GM23338 (cell line): ENCODE results near the gene GZMB.

Experiments used
- EZH2 ChIP-seq: fragments of 200-600 bp; sonication (generic); IDR thresholded peaks from one replicate; pipeline ENCODE4 v1.8.0; 2017; ENCODE audit warnings: antibody characterized with exemption, mild to moderate bottlenecking, low read depth; ENCODE audit not compliant: unreplicated experiment
- EZH2phosphoT487 ChIP-seq: fragments of 200-600 bp; sonication (generic); IDR thresholded peaks from one replicate; pipeline ENCODE4 v1.8.1; 2018; ENCODE audit warnings: antibody characterized with exemption; ENCODE audit not compliant: unreplicated experiment
- JUNB ChIP-seq: IDR thresholded peaks from one replicate; pipeline ENCODE4 v1.6.1; 2016; ENCODE audit warnings: antibody characterized with exemption; ENCODE audit not compliant: unreplicated experiment
- NANOG ChIP-seq: IDR thresholded peaks from 2 replicates; pipeline ENCODE4 v1.6.1; 2016; ENCODE audit warnings: antibody characterized with exemption, borderline replicate concordance
- POLR2AphosphoS5 ChIP-seq: IDR thresholded peaks from 2 replicates; pipeline ENCODE4 v1.6.1; 2016; ENCODE audit warnings: antibody characterized with exemption, low read depth
- REST ChIP-seq: IDR thresholded peaks from one replicate; pipeline ENCODE4 v1.6.1; 2018; ENCODE audit warnings: antibody characterized with exemption; ENCODE audit not compliant: unreplicated experiment
- STAT1 ChIP-seq: IDR thresholded peaks from one replicate; pipeline ENCODE4 v1.6.1; 2016; ENCODE audit warnings: antibody characterized with exemption; ENCODE audit not compliant: unreplicated experiment
- ZNF462 ChIP-seq: fragments of 250-450 bp; sonication (Bioruptor Pico); IDR thresholded peaks from 2 replicates; pipeline ENCODE4 v1.5.0; 2020; ENCODE audit warnings: mild to moderate bottlenecking, moderate library complexity
- TF ChIP-seq, protein P1 (sequence below), 2 experiments: fragments of 200-600 bp in 1 of 2; sonication (generic) in 1 of 2; conservative IDR thresholded peaks; 2 replicates each; pipeline versions ENCODE4 v1.5.1 to v1.6.1; 2016 to 2017; ENCODE audit warnings: antibody characterized with exemption in 2 of 2, low read depth in 2 of 2, mild to moderate bottlenecking in 2 of 2, moderate library complexity in 1 of 2
- TF ChIP-seq, protein P2 (sequence below): IDR thresholded peaks from 2 replicates; pipeline ENCODE4 v1.6.1; 2016; ENCODE audit warnings: antibody characterized with exemption

DNA sequence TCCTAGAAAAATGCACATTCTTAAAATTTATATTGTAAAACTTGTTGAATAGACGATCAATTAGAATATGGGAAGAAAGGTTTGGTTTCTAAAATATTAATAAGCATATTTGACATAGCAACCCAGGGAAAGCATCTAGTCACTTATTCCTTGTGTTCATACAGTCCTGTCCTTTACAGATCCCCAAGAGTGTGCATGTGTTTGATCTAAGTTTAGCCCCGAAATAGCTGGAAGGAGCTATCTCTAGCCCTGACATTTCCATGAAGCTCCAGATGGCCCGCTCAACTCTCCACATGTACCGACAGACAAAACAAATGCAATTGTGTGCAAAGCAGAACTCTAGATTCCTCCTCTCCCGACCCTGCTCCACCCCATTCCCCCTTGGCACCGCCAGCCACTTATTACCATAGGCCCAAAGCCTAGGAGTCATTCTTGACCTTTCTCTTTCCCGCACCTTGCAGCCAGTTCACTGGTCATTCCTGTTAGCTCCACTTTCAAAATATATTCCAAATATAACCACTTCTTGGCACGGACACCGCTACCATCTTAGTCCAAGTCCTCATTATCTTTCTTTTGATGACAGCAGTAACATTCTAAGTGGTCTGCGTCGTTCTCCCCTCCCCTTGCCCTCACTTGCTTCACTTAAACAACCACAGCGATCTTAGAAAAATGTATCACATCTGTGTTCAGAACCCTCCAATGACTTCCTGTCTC, 45.4 kb upstream of the GZMB start:
- TF ChIP-seq, protein P1, sequence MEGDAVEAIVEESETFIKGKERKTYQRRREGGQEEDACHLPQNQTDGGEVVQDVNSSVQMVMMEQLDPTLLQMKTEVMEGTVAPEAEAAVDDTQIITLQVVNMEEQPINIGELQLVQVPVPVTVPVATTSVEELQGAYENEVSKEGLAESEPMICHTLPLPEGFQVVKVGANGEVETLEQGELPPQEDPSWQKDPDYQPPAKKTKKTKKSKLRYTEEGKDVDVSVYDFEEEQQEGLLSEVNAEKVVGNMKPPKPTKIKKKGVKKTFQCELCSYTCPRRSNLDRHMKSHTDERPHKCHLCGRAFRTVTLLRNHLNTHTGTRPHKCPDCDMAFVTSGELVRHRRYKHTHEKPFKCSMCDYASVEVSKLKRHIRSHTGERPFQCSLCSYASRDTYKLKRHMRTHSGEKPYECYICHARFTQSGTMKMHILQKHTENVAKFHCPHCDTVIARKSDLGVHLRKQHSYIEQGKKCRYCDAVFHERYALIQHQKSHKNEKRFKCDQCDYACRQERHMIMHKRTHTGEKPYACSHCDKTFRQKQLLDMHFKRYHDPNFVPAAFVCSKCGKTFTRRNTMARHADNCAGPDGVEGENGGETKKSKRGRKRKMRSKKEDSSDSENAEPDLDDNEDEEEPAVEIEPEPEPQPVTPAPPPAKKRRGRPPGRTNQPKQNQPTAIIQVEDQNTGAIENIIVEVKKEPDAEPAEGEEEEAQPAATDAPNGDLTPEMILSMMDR (conservative IDR thresholded peaks at IDR 0.05; ENCODE audit: low read depth in 2 of 2): no peak
- TF ChIP-seq EZH2phosphoT487 (no peak), REST (no peak), POLR2AphosphoS5 (no peak), STAT1 (no peak), JUNB (no peak), EZH2 (no peak), ZNF462 (CRISPR knock-in tag) (no peak), NANOG (no peak)
- TF ChIP-seq, protein P2, sequence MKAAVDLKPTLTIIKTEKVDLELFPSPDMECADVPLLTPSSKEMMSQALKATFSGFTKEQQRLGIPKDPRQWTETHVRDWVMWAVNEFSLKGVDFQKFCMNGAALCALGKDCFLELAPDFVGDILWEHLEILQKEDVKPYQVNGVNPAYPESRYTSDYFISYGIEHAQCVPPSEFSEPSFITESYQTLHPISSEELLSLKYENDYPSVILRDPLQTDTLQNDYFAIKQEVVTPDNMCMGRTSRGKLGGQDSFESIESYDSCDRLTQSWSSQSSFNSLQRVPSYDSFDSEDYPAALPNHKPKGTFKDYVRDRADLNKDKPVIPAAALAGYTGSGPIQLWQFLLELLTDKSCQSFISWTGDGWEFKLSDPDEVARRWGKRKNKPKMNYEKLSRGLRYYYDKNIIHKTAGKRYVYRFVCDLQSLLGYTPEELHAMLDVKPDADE: no peak
